ENCODE results near the gene FOXL2NB.

GRCh38 chr3:138946663-138947494, at the start of gene FOXL2NB, which contains the start of gene FOXL2:
- TF ChIP-seq POLR2AphosphoS5 (IDR thresholded peaks at IDR 0.05) (no peak), POLR2A (IDR thresholded peaks at IDR 0.05) (no peak)
- TF ChIP-seq, protein P1, sequence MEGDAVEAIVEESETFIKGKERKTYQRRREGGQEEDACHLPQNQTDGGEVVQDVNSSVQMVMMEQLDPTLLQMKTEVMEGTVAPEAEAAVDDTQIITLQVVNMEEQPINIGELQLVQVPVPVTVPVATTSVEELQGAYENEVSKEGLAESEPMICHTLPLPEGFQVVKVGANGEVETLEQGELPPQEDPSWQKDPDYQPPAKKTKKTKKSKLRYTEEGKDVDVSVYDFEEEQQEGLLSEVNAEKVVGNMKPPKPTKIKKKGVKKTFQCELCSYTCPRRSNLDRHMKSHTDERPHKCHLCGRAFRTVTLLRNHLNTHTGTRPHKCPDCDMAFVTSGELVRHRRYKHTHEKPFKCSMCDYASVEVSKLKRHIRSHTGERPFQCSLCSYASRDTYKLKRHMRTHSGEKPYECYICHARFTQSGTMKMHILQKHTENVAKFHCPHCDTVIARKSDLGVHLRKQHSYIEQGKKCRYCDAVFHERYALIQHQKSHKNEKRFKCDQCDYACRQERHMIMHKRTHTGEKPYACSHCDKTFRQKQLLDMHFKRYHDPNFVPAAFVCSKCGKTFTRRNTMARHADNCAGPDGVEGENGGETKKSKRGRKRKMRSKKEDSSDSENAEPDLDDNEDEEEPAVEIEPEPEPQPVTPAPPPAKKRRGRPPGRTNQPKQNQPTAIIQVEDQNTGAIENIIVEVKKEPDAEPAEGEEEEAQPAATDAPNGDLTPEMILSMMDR (IDR thresholded peaks at IDR 0.05), result no peak
